HFFc6 (cell line): ENCODE results near the gene POC1B. TPM values are rescaled to one million over a fixed set of nuclear protein-coding genes. Genes with fewer than 3 reads are reported as not detected.

Source experiments
- DNase-seq: peaks from one replicate; pipeline ENCODE4 v3.0.0-alpha.2; 2018
- H3K27ac Mint-ChIP-seq: 2 replicates; pipeline ENCODE4 v1.8.0; 2020; ENCODE audit warnings: mild to moderate bottlenecking, mixed read lengths
- H3K27me3 Mint-ChIP-seq: 2 replicates; pipeline ENCODE4 v1.8.0; 2021; ENCODE audit warnings: mild to moderate bottlenecking, moderate library complexity, mixed read lengths; ENCODE audit not compliant: insufficient read depth
- H3K36me3 Mint-ChIP-seq: 2 replicates; pipeline ENCODE4 v1.8.0; 2021; ENCODE audit warnings: low read depth, mixed read lengths
- H3K4me1 Mint-ChIP-seq: 2 replicates; pipeline ENCODE4 v1.8.0; 2020; ENCODE audit warnings: low read depth, mixed read lengths
- H3K4me3 Mint-ChIP-seq: 2 replicates; pipeline ENCODE4 v1.8.0; 2020; ENCODE audit warnings: mild to moderate bottlenecking, moderate library complexity, mixed read lengths
- H3K9me3 Mint-ChIP-seq: 2 replicates; pipeline ENCODE4 v1.8.0; 2020; ENCODE audit warnings: mild to moderate bottlenecking, mixed read lengths
- CTCF ChIP-seq: fragments of 200-600 bp; sonication (generic); IDR thresholded peaks from 2 replicates; pipeline ENCODE4 v1.5.0; 2021; ENCODE audit warnings: antibody characterized with exemption, mild to moderate bottlenecking
- total RNA-seq, 6 experiments: library from RNA; stranded (reverse); fragmentation: NEBNext Ultra II Directional; extraction: Animal tissue kit (Norgen Biotek cat#: 25700); gene quantifications; 2 replicates in 1 of 6; 3 replicates in 5 of 6; pipeline ENCODE4 v1.2.3, GENCODE V29; 2021

The POC1B gene
- total RNA-seq, 6 experiments from 2014 or later, result 10.4 to 12.6 (median 11.1) TPM

- peak; percentile 77 for DNase-seq
- H3K4me3 Mint-ChIP-seq, result peak overlapping the region; percentile 41
- H3K27ac Mint-ChIP-seq, result peak overlapping the region; percentile 88
- H3K9me3 Mint-ChIP-seq, result no peaks in the 10 kb centered on the region
- no peak for TF ChIP-seq CTCF
- no peaks in the 10 kb centered on the region for H3K36me3 Mint-ChIP-seq
- peaks cover 71% of the 10 kb centered on the region for H3K4me1 Mint-ChIP-seq
- no peaks in the 10 kb centered on the region for H3K27me3 Mint-ChIP-seq
These were observed 53.3 kb downstream of the POC1B start for GRCh38 chr12:89472508-89472907.

- no peak overlapping the region for H3K4me3 Mint-ChIP-seq
- no peaks in the 10 kb centered on the region for H3K36me3 Mint-ChIP-seq
- peak overlapping the region; percentile 11; the same call in 1 of the 2 replicates for H3K27ac Mint-ChIP-seq
- H3K27me3 Mint-ChIP-seq, result no peaks in the 10 kb centered on the region
- peak; percentile 62 for DNase-seq
- TF ChIP-seq CTCF, result peak; percentile 86
- peaks cover 58% of the 10 kb centered on the region for H3K4me1 Mint-ChIP-seq
- no peaks in the 10 kb centered on the region for H3K9me3 Mint-ChIP-seq
These were observed 54.9 kb downstream of the POC1B start for GRCh38 chr12:89470741-89471509.

- Mint-ChIP-seq H3K9me3 (no peaks in the 10 kb centered on the region), H3K27ac (peak overlapping the region; percentile 35), H3K36me3 (no peaks in the 10 kb centered on the region), H3K4me3 (no peak overlapping the region; the same call in 1 of the 2 replicates), H3K27me3 (no peaks in the 10 kb centered on the region), H3K4me1 (peaks cover 42% of the 10 kb centered on the region)
- TF ChIP-seq CTCF, result no peak
- DNase-seq, result peak; percentile 52
These were observed 56.5 kb downstream of the POC1B start for GRCh38 chr12:89469361-89469760.

GRCh38 chr12:89468648-89469326 lies 57.1 kb downstream of the POC1B start:
- Mint-ChIP-seq H3K4me1 (peaks cover 39% of the 10 kb centered on the region), H3K4me3 (no peak overlapping the region), H3K36me3 (no peaks in the 10 kb centered on the region), H3K27me3 (no peaks in the 10 kb centered on the region), H3K9me3 (no peaks in the 10 kb centered on the region), H3K27ac (peak overlapping the region; percentile 35)
- DNase-seq, result no peak
- TF ChIP-seq CTCF, result no peak

- no peaks in the 10 kb centered on the region for H3K9me3 Mint-ChIP-seq
These were observed 57.8 kb downstream of the POC1B start for GRCh38 chr12:89468017-89468416.

More at GRCh38 chr12:89468017-89468416, 57.8 kb downstream of the POC1B start:
- Mint-ChIP-seq H3K4me1 (peaks cover 35% of the 10 kb centered on the region), H3K27me3 (no peaks in the 10 kb centered on the region), H3K27ac (no peak overlapping the region), H3K4me3 (no peak overlapping the region), H3K36me3 (no peaks in the 10 kb centered on the region)
- no peak for TF ChIP-seq CTCF
- no peak for DNase-seq
